HG02973 (cell line): ENCODE measurements around the gene NUDT13.
A peak's percentile ranks its signal among the peaks of the same experiment; 100 is the strongest.

Experiments used
- ATAC-seq: cut with Tn5 transposase; IDR thresholded peaks from one replicate; pipeline ENCODE4 v1.9.1; 2021; ENCODE audit warnings: moderate library complexity; ENCODE audit not compliant: unreplicated experiment

The NUDT13 gene

DNA sequence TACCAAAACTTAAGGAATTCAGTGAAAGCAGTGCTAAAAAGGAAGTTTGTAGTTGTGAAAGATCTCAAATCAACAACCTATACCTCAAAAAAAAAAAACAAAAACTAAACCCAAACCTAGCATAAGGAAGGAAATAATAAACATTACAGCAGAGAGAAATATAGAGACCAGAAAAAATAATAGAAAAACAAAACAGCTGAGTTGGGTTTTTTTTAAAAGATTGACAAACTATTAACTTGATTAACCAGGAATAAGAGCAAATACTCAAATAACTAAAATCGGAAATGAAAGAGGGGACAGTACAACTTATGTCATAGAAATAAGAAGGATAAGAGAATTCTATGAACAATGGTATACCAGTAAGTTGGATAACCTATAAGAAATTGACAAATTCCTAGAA, 50.8 kb downstream of the NUDT13 start:
- no peak for ATAC-seq

GRCh38 chr10:73161662-73162061, 51.4 kb downstream of the NUDT13 start:
- no peak for ATAC-seq

GRCh38 chr10:73163096-73163495, 52.8 kb downstream of the NUDT13 start:
- ATAC-seq: no peak

GRCh38 chr10:73166972-73167371, 56.7 kb downstream of the NUDT13 start:
- ATAC-seq: no peak

- no peak for ATAC-seq
Measured at GRCh38 chr10:73167458-73167782, 57.2 kb downstream of the NUDT13 start.

GRCh38 chr10:73167783-73168464, 57.7 kb downstream of the NUDT13 start, which contains the start of the genes ECD and FAM149B1:
Gene ECD, minus strand, starts transcription at chr10:73168008. Its CDS starts 4,071 bp downstream, at chr10:73163937.
Gene FAM149B1, plus strand, starts transcription at chr10:73168119. Its CDS starts 221 bp downstream, at chr10:73168340.
- ATAC-seq: peak; percentile 89

DNA sequence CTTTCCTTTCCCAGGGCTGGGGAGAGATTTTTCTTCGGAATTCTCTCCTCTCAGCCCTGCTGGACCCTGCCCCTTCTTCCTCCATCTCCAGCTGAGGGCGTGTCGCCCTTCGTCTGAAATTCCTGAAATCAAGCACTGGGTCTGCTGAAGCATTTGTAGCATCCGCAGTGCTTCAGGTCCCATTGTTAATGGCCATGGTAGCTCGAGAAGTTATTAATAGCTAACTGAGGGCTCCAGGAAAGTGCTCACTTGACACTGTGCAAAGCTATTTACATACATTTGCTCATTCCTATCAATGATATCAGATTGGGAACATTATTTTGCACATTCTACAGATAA, 58.2 kb downstream of the NUDT13 start:
- no peak for ATAC-seq

GRCh38 chr10:73169320-73169719, 59.1 kb downstream of the NUDT13 start:
- no peak for ATAC-seq

DNA sequence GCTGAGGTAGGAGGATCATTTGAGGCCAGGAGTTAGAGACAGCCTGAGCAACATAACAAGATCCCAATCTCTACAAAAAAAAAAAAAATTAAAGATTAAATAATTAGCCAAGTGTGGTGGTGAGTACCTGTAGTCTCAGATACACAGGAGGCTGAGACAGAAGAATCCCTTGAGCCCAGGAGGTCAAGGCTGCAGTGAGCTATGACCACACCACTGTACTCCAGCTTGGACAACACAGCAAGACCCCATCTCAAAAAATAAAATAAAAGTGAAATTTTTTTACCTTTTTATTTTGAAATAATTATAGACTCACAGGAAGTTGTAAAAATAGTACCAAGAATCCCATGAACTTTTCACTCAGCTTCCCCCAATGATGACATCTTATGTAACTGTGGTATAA, 62.6 kb downstream of the NUDT13 start:
- no peak for ATAC-seq

DNA sequence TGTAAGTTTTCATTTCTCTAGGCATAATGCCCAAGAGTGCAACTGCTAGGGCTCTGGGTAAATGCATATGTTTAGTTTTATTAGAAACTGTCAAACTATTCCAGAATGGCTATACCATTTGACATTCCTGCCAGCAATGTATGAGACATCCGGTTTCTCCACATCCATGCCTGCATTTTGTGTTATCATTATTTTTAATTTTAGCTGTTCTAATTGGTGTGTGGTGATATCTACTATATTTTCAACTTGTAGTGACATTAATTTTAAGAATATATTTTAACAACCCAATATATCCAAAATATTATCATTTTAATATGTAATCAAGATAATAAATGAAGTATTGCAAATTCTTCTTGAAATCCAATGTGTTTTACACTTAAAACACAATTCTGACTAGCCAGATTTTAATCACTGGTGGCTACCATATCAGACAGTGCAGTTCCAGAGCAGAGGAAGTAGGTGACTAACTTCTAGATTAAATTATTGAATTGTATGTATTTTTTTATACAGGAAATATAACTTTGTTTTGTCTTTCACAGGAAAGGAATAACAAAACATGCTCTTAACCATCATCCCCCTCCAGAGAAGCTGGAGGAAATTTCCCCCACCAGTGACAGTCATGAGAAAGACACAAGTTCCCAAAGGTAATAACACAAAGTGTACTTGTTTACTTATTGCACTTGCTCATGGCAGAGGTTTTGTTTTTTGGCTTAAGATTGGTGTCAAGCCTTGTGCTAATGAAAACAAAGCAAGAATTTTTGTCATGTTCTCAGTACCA, 64.1 kb downstream of the NUDT13 start:
- ATAC-seq: no peak
